ENCODE data around the gene CGREF1.
A peak's percentile ranks its signal among the peaks of the same experiment; 100 is the strongest.
"Not testable (repeated sequence)": the region's sequence is repeated elsewhere in the genome, so short reads cannot be mapped to it uniquely, and the experiment has no call there.

CGREF1 gene

DNA sequence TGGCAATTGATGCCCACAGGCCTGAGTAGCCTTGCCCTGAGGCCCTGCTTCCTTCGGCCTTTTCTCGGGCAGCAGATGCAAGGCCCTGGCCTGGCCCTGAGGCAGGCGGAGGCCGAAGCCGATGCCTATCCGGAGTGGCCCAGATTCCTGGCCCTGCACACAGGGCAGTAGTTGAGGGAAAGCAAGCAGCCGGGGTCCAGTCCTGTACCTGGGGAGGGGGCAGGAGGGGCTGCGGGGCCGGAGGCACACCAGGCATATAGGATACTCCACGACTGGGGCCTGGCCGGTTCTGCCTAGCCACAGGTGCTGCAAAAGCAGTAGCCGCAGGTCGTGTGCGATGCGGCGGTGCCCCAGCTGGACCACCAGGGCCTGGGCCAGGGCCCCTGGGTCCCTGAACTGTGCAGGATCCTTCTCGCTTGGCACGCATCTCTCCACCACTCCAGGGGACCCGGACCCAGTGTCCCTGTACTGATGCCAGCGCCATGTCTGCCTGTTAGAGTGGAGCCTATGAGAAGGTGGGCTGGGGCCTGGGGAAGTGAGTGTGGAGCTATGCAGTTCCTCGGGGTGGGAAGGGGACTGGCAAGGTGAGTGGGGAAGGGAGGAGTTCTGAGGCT is 18.5 kb upstream of the CGREF1 start:
- DNase-seq (ENCODE audit: low read depth in 2 of 2) = no peak

DNA sequence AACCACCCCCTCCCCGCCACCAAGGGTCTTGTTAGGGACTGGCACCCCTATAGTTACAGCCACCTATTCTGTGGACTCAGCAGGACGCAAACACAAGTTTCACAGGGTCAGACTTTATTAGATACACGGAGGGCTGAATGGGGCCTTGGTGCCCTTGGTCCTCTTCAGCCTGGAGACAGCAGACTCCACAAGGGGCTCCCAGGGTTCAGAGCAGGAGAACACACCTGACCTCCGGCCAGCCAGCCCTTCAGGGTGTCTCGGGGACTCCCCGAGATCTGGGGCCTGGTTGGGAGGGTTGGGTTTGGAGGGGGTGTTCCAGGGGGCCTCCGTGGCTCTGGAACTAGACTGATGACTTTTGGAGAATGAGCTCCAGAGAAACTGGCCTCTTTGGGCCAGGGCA is 17.8 kb upstream of the CGREF1 start:
- no peak for DNase-seq (ENCODE audit: low read depth in 2 of 2)

DNA sequence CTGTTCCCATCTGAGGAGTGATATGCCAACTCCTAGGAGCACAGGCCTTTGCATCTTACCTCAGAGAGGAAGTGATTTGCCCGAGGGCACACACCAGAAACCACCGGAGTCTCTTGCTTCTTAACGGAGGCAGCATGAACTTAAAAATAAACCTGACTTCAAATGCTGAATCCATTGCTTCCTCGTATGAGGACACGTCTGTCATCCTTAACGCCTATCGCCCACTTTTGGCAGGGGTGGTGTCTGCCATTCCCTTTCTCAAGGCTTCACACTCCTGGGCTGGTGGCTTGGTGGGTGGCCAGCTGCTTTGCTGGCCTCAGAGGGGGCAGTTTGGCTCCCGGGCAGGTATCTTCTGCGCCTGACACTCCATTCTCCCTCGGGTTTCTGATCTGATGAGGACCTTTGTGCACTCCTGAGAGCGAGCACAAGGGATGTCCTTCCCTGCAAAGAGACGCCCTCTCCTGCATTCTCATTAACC is 16.6 kb upstream of the CGREF1 start:
- no peak for DNase-seq (ENCODE audit: low read depth in 2 of 2)

DNA sequence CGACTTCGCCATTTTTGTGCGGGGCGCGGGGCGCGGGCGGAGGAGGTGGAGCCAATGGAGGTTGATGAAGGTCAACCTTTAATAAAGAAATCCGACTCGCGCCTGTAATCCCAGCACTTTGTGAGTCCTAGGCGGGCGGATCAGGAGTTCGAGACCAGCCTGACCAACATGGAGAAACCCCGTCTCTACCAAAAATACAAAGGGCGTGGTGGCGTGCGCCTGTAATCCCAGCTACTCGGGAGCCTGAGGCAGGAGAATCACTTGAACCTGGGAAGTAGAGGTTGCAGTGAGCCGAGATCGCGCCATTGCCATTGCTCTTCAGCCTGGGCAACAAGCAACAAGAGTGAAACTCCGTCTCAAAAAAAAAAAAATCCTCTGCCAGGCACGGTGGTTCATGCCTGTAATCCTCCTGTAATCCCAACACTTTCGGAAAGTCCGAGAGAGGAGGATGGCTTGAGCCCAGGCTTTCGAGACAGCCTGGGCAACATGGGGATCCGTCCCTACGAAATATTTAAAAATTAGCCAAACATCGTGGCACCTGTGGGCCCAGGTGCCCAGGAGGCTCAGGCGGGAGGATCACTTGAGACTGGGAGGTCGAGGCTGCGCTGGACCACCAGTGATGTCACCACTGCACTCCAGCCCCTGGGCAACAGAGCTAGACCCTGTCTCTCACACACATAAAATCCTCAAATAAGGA is 16.0 kb upstream of the CGREF1 start:
- DNase-seq (ENCODE audit: low read depth in 2 of 2) = no peak

DNA sequence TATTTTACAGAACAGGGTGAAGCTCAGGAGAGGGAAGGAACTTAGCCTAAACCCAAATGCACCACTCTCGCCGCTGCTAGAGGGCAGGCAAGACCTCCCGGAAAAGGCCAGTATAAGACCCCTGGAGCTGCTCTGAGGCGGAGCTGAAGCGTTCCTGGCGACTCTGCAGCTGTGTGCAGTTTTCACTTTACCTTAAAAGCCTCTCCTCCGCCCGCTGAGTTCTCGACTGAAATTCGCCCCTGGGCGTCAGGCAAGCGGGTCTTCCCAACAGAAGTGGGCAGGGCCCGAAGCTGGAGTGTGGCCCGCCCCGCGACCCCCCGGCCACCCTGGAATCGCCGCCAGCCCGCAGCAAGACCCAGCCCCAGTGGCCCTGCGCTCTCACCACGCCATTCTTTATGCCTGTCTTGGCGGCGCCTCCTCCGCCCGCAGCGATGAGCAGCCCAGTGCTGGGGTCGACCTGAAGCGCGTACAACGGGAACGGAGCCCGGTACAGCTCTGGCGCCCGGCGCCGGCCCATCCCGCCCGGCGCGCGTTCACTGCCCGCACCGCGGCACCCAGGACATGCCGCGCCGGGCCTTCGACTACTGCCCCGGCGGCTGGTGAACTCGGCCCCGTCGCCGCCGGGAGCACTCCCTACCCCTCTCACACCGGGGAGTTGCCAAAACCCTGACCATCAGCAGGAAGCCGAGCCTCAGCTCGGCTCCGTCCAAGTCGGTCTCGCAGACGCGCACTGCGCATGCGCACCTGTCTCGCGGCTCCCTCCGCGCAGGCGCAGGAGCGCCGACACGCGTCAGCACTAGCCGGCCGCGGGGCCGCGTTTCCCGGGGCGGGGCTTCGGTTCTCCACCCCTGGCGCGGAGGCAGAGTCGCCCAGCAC is 15.2 kb upstream of the CGREF1 start, which contains the start of gene PREB:
Gene PREB (minus strand): TSS at position 732 of the 876 bp plus-strand sequence. CDS start 215 bp downstream, at position 517.
- DNase-seq (ENCODE audit: low read depth in 2 of 2) = peak; percentile 93 to 98

DNA sequence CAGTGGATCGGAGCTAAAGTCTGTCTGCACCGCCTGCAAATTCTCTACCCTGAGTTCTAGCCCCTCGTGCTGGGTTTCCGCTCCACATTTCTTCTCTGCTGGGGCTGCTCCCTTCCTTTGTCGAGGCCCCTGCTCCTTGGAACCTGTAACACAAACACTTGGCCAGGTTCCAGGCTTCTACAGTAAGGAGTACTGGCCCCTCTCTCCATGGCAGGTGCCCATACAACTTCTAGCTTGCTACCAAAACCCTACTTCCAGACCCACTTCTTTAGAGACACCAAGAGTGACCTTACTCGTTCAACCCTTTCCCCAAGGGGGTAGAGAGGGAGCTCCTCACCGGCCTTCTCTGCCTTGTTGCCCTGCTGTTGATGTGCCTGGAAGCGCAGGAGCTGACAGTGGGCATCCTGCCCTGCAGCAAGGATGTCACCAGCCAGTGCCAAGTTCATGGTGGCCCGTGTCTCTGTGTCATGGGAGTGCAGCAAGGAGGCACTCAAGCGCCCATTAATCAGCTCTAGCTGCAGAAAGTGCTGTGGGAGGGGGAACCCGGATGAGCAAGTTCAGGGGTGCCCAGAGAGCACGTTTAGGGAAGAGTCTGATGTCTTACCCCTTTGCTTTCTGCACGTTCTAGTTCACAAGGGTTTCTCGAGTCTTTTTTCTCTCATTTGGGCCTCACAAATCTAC is 14.4 kb upstream of the CGREF1 start:
- no peak for DNase-seq (ENCODE audit: low read depth in 2 of 2)

DNA sequence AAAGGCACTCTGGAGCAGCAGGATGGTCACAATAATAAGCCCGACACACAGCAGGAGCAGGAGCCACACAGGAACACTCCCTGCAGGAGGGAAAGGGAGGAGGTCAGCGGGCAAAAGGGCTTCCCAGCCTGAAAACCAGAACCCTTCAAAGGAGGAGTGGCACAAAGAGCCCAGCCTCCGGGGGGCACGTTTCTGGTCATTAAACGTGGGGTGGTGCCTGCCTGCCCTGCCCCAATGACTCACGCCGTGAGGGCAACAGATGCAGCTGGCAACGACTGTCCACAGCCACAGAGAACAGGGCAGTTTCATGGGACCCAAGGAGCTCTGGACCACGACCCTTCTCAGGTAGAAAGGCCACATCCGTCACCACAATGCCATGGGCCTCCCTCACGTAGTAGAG is 12.5 kb upstream of the CGREF1 start:
- DNase-seq (ENCODE audit: low read depth in 2 of 2) = no peak

DNA sequence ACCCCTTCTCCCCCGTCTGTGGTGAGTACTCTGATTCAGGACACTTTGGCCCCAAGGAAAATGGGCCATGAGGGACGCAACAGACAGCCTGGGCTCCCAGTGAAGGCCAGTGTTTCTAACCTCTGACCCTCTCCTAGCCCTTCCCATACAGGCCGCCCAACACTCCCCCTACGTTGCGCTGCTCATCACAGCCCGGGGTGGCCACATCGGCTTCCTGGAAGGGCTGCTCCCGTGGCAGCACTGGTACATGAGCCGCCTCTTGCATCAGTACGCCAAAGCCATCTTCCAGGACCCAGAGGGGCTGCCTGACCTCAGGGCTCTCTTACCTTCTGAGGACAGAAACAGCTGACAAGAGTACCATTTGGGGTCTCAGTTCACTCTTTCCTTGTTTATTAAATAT is 11.5 kb upstream of the CGREF1 start:
- DNase-seq (ENCODE audit: low read depth in 2 of 2) = no peak

DNA sequence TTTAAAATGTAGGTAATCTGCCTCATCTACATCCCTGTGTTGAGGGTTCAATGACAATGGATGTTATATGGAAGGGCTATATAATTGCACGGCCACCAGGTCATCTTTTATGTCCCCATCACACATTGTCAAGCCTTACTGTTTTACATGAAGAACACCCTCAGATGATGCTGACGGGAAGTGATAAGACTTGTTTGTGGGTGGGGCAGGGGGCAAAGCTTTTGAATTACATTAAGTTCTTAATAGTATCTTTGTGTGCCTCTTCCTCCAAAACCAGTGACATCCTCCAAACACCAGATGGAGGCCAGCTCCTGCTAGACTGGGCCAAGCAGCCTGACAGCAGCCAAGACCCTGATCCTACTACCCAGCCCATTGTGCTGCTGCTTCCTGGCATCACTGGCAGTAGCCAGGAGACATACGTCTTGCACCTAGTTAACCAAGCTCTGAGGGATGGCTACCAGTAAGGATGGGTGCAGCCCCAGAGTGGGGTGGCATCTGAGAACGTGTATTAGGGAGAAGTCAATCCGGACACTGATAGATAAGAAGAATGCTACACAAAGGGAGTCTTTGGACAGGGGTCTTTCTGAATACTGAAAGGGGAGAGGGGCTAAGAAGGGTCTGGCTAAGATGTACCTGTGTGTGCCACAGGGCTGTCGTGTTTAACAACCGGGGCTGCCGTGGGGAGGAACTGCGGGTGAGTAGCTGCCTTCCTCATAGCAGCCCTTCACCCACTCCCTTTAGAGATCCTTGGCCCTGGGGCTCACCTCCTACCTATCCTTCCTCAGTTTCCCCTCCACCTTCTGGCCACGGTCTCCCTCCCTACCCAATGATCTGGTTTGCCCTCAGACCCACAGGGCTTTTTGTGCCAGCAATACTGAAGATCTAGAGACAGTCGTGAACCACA is 10.0 kb upstream of the CGREF1 start:
- no peak for DNase-seq (ENCODE audit: low read depth in 2 of 2)

DNA sequence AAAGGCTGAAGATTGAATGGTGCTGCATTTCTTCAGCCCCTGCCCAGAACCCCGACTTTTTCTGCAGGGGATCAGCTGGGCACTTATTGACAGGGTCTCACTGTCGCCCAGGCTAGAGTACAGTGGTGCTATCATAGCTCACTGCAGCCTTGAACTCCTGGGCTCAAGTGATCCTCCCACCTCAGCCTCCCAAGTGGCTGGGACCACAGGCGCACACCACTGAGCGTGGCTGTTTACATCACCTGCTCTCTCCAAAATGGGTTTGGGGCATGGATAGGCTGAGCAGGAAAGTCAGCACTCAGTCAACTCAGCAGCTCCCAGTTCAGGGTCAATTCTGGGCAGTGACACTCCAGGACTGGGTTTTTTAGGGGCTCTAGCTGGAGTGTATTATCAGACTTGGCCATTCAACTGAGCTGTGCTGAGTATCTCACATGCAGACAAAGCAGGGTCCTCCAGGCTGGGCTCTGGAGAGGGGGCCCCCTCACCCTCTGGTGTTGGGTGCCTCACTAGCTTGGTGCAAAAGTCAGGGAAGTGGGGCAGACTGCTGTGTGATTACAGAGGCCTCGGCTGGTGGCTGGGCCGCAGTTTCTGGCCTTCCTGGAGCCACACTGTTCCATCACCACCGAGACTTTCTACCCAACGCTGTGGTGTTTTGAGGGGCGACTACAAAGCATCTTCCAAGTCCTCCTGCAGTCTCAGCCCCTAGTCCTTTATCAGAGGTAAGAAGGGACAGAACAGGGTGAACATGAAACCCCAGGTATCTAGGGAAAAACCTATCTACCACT is 9.1 kb upstream of the CGREF1 start:
- DNase-seq (ENCODE audit: low read depth in 2 of 2) = no peak

DNA sequence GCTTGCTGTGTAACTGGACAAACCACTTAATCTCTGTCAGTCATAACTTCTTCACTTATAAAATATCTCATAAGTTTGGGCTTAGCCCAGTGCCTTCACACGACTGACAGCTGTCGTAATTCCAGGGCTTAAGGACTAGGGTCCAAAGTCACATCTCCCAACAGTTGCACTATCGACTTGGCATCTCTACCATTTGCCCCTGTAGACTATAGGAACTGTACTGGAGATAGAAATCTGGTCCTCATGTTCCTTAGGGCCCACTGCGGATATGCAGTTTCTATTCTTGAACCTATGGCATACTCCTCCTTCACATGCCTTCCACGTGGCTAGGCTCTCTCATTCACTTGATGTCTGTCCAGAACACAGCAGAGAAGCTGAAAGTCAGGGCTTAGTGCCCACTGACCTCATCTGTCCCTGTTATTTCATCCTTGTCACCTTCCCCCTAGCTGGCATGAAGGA is 7.4 kb upstream of the CGREF1 start:
- no peak for DNase-seq (ENCODE audit: low read depth in 2 of 2)

DNA sequence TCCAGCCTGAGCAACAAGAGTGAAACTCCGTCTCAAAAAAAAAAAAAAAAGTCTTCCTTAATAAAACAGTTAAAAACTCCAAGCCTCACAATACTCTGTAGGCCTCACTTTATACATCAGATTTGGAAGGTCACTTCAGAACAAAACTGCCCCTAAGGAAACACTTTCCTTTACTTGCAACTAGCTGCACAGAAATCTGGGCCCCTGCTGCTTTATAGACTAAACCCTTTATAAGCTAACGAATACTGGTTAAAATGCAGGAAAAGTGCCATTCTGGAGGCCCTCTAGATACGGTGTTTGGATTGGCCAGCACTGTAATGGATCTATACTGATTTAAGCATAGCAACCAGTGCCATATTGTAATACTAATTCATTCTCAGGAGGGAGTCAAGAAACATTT is 6.2 kb upstream of the CGREF1 start:
- DNase-seq (ENCODE audit: low read depth in 2 of 2) = no peak

DNA sequence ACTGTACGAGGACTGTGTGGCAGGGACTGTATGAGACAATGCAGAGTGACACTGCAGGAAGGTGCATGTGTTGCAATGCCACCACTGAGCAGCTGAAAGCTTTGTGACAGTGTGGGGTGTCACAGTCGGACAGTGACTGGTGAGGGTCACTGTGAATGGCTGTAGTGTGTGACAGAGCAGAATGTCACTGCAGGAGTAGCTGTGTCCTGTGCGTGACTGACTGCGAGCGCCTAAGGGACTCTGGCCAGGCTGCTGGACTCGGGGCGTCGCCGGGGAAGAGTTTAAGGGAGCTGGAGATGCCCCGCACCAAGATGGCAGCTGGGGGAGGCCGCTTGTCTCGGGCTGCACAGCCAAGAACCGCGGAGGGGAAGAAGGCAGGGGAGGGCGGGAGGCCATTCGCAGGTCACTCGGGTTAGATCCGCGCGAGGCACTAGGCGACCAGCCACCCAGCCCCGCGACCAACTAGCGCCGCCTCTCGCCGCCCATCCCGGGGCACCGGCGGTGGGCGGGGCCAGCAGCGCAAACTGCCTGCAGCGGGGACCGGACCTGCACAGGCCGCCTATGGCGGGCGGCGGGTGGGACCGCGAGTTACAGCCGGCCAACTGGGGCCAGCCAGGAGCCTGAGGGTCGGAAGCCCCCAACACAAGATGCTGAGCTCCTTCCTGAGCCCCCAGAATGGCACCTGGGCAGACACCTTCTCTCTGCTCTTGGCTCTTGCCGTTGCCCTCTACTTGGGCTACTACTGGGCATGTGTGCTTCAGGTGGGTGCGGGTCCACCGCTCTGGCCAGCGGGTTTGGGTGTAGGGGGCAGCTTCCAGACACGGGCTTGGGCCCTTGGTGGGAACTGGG is 4.6 kb upstream of the CGREF1 start, which contains the start of gene ABHD1:
Gene ABHD1 (plus strand): TSS at position 514 of the 849 bp plus-strand sequence. CDS start 134 bp downstream, at position 648.
- peak in 1 of 2 donors; percentile 52 for DNase-seq (ENCODE audit: low read depth in 2 of 2)

DNA sequence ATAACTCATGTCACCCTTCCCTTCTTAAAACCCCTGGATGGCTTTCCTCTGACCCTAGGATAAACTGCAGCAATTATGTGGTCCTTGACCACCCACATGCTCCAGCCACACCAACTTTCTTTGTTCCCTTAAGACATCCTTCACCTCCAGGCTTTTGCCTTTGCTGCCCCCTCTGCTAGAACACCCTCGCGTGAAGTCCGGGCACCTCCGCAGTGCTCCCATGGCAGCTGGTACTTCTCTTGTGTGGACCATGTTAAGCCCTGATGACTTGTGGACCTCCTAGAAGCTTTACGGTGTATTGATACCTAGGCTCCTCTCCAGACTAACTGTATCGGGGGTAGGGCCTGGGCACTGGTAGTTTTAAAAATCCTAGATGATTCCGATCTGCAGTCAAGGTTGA is 3.9 kb upstream of the CGREF1 start:
- DNase-seq (ENCODE audit: low read depth in 2 of 2) = no peak

DNA sequence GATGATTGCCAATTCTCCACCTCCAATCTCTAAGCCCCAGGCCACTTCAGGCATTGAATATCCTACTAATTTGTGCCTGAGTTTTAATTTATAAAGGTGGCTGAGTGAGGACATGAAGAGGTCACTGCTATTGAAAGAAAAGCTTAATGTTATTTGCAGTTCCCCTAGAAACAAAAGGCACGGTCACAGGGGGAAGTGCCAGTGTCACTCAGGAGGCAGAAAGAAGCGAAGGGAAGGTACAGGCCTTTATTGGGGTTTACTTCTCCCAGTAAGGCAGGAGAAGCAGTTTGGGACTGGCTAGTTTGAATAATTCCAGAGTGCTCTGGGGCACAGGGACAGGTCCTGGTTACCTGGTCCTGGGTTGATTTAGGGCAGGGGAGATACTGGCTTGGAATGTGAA is 3.0 kb upstream of the CGREF1 start:
- no peak for DNase-seq (ENCODE audit: low read depth in 2 of 2)

DNA sequence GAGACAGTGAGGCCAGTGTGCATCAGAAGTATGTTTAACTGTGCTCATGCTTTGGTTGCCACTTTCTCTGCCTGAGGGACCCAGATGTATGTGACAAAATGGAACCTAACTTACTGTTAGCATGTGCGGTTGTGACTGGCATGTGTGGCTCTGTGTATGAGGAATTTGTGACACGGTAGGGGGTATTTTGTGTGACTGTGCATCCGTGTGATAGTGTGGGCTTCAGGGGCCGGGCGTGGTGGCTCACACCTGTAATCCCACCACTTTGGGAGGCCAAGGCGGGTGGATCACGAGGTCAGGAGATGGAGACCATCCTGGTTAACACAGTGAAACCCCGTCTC is 372 bp upstream of the CGREF1 start:
- not testable (repeated sequence) for DNase-seq (ENCODE audit: low read depth in 2 of 2)

DNA sequence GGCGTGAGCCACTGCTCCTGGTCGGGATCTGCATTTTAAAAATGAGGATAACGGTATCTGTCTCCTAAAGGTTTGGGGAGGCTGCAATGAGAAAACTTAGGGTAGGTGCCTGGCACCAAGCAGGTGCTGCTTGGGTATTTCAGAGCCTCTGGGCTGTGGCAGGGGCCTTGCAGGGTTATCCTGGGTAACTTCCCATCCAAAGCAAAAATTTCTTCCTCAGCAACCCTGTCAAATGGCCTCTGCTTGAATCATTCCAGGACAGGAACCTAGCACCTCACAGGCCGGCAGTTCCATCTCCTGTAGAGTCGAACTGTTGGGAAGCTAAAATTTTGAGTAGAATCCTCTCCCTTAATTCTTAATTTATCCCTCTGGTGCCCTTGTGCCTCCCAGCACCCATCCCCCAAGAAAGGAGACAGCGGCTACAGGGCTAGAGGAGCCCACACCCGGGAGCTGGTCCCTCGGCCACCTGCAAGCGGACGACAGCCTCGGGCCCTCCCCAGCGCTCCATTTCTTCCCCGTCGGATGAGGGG is 868 bp downstream of the CGREF1 start:
- no peak for DNase-seq (ENCODE audit: low read depth in 2 of 2)

DNA sequence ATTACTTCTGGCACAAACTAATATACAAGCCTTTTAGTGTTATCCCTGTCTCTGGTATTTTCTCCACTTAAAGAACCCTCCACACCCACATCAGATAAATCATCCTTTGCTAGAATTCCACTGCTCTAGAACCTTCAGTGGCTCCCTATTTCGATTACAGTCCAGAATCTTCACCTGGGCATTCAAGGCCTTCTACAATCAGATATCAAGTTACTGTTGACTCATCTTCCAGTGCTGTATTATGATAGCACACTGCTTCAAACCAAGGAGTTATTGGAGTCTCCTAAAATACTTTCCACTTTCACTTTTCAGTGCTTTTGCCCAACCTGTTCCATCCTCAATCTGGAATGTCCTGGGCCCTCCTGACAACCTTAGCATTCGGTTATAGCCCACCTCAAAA is 3.4 kb downstream of the CGREF1 start:
- no peak for DNase-seq (ENCODE audit: low read depth in 2 of 2)
